Measurements from ENCODE around the gene RIOK3. TPM values are rescaled to one million over a fixed set of nuclear protein-coding genes. Genes with fewer than 3 reads are reported as not detected.

The RIOK3 gene
- total RNA-seq, 3 donors from 2014 or later: 61.6 to 80.8 (median 74.3) TPM

DNA sequence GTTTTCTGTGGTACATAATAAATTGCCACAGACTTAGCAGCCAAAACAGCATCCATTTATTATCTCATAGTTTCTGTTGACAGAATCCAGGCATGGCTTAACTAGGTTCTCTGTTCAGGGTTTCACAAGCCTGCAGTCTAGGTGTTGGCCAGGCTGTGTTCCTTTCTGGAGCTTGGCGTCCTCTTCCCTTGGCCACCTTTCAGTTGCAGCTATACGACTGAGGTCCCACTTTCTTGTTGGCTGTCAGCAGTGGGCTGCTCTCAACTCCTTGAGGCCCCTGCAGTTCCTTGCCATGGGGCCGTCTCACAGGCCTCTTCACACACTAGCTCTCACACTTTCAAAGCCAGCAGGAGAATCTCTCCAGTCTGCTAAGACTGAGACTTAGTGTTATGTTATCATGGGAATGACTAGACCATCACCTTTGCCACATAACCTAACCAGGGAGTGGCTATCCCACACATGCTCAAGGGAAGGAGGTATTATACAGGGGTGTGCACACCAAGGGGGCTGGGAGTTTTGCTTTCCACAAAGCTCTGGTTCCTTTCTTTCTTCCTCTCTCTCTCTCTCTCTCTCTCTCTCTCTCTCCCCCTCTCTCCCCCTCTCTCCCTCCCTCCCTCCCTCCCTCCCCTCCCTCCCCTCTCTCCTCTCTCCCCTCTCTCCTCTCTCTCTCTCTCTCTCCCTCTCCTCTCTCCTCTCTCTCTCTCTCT, 15.8 kb downstream of the RIOK3 start:
- H3K27me3 ChIP-seq: no peaks in the 10 kb centered on the region
- H3K4me3 ChIP-seq: no peak overlapping the region
- H3K27ac ChIP-seq: no peak overlapping the region
- no peak for DNase-seq (ENCODE audit: low spot score in 2 of 2)
- H3K9me3 ChIP-seq: no peaks in the 10 kb centered on the region
- no peaks in the 10 kb centered on the region for H3K36me3 ChIP-seq
- intact Hi-C loops (cut with DNase I; ENCODE audit: low total_unique reads): no loop called here
- no peaks in the 10 kb centered on the region for H3K4me1 ChIP-seq
- no peak for TF ChIP-seq POLR2AphosphoS5 (IDR thresholded peaks at IDR 0.05)
- no peak for TF ChIP-seq POLR2A (IDR thresholded peaks at IDR 0.05)
- TF ChIP-seq, protein P1, sequence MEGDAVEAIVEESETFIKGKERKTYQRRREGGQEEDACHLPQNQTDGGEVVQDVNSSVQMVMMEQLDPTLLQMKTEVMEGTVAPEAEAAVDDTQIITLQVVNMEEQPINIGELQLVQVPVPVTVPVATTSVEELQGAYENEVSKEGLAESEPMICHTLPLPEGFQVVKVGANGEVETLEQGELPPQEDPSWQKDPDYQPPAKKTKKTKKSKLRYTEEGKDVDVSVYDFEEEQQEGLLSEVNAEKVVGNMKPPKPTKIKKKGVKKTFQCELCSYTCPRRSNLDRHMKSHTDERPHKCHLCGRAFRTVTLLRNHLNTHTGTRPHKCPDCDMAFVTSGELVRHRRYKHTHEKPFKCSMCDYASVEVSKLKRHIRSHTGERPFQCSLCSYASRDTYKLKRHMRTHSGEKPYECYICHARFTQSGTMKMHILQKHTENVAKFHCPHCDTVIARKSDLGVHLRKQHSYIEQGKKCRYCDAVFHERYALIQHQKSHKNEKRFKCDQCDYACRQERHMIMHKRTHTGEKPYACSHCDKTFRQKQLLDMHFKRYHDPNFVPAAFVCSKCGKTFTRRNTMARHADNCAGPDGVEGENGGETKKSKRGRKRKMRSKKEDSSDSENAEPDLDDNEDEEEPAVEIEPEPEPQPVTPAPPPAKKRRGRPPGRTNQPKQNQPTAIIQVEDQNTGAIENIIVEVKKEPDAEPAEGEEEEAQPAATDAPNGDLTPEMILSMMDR (IDR thresholded peaks at IDR 0.05): no peak

DNA sequence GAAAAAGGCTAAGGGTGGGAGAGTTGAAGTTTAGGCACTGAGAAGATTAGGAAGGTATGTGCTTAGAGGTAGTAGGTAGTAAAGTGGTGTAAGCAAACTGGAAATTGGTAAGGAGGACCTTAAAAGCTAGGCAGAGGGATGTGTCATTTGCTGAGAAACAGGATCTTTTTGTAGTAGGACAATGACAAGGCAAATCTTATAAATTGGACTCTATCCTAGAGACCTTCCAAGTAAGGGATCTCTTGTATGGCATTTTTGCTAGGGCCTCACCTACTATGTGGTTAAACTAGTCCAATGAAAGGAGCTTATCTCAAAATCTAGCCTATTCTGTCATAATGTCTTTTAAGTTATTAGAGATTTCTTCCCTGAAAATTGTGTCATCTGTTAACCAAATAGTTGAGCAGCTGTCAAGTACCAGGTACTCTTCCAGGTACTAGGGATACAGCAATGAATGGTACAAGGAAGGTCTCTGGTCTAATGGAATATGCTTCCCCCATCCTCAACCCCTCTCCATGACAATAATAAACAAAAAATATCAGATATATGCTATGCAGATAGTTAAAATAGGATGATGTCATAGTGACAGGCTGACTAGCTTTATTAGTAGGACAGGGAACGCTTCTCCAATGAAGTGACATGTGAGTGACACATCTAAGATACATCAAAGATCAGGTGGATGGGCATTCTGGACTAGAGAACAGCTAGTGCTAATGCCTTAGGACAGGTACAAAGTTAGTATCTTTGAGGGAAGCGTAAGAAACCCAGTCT, 17.7 kb downstream of the RIOK3 start:
- H3K36me3 ChIP-seq: no peaks in the 10 kb centered on the region
- intact Hi-C loops (cut with DNase I; ENCODE audit: low total_unique reads): no loop called here
- no peaks in the 10 kb centered on the region for H3K27me3 ChIP-seq
- TF ChIP-seq, protein P1 (IDR thresholded peaks at IDR 0.05): no peak
- TF ChIP-seq POLR2A (IDR thresholded peaks at IDR 0.05): no peak
- TF ChIP-seq POLR2AphosphoS5 (IDR thresholded peaks at IDR 0.05): no peak
- H3K4me3 ChIP-seq: no peak overlapping the region
- no peak for DNase-seq (ENCODE audit: low spot score in 2 of 2)
- H3K27ac ChIP-seq: no peak overlapping the region
- no peaks in the 10 kb centered on the region for H3K9me3 ChIP-seq
- no peaks in the 10 kb centered on the region for H3K4me1 ChIP-seq

DNA sequence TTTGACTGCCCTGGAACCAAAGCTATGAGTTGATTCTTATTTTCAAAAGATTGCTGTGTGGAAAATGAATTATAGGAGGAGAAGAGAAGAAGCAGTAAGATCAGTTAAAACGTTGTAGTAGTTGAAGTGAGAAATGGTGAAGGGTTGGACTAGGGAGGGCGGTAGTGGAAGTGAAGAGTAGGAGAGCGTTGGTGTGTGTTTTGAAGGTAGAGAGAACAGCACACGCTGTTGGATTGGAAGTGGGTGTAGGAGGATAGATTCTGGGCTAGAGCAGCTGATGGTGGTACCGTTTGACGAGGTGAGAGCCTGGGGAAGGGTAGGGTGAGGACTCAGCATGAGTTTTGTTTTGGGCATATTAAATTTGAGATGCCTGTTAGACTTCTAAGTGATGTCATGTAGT, 18.4 kb downstream of the RIOK3 start:
- Histone ChIP-seq H3K4me1 (no peaks in the 10 kb centered on the region), H3K27me3 (no peaks in the 10 kb centered on the region), H3K4me3 (no peak overlapping the region), H3K27ac (no peak overlapping the region), H3K36me3 (no peaks in the 10 kb centered on the region), H3K9me3 (no peaks in the 10 kb centered on the region)
- DNase-seq (ENCODE audit: low spot score in 2 of 2): no peak
- TF ChIP-seq POLR2AphosphoS5 (IDR thresholded peaks at IDR 0.05): no peak
- intact Hi-C loops (cut with DNase I; ENCODE audit: low total_unique reads): no loop called here

DNA sequence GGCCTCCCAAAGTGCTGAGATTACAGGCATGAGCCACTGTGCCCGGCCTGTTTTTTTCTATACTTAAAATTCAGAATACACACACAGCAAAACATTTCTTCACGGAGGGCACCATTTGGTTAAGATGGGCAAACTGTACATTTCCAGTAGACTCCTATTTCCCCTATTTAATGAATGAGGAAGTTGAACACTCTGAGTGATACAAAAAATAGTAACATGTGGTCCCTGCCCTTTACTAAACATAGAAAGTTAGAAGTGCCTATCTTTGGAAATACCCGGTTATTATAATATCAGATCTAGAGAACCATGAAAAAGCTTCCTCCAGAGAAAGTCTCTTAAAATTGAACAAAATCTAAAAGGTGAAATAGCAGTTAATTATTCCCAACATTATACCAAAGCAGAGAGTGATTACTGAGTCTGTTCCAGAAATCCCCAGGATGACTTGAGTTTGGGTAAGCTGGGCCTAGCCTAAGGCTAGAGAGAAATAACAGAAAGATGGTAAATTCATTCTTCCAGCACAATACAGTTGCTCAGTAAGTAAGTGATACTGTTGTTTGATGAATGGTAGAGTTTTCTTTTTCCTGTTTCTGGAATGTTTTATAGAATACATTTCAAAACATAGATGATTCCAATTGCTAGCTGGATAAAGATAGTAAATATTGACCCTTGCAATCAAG, 26.9 kb downstream of the RIOK3 start:
- TF ChIP-seq, protein P1 (IDR thresholded peaks at IDR 0.05): no peak
- no peak for TF ChIP-seq POLR2AphosphoS5 (IDR thresholded peaks at IDR 0.05)
- Histone ChIP-seq H3K4me3 (no peak overlapping the region), H3K36me3 (peaks cover 4% of the 10 kb centered on the region), H3K9me3 (no peaks in the 10 kb centered on the region), H3K27me3 (no peaks in the 10 kb centered on the region), H3K4me1 (no peaks in the 10 kb centered on the region), H3K27ac (no peak overlapping the region)
- intact Hi-C loops (cut with DNase I; ENCODE audit: low total_unique reads): no loop called here
- DNase-seq (ENCODE audit: low spot score in 2 of 2): no peak

DNA sequence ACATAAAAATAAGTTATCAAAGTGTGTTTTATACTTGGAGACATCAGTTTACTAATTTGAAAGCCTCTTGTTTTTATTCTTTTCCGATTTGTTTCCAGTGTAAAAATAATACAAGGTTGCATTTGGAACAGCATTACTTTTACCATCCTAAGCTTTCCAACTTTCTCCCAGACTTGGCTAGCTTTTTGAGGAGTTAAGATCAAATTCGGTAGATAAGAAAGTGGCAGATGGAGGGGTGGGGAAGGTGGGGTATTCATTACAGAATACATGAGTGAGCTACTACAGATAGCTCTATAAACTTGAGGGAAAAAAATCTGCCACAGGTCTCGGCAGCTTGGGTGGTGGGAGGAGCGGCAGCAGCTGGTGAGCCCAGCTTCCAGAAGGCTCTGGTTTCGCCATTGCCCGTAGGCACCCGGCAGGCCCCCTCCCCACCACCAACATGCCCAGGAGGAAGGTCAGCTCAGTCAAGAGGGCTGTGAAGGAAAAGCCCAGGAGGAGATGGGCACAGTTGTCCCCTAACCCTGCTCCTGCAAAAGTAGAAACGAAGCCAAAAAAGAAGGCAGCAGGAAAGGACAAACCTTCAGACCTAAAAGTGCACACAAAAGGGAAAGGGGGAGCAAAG, 31.6 kb downstream of the RIOK3 start:
- no peak overlapping the region for H3K4me3 ChIP-seq
- H3K4me1 ChIP-seq: no peaks in the 10 kb centered on the region
- DNase-seq (ENCODE audit: low spot score in 2 of 2): no peak
- H3K9me3 ChIP-seq: no peaks in the 10 kb centered on the region
- H3K27ac ChIP-seq: no peak overlapping the region
- H3K36me3 ChIP-seq: no peaks in the 10 kb centered on the region
- H3K27me3 ChIP-seq: no peaks in the 10 kb centered on the region
- intact Hi-C loops (cut with DNase I; ENCODE audit: low total_unique reads): no loop called here
- TF ChIP-seq POLR2A (IDR thresholded peaks at IDR 0.05) (no peak), POLR2AphosphoS5 (IDR thresholded peaks at IDR 0.05) (no peak)
- TF ChIP-seq, protein P1 (IDR thresholded peaks at IDR 0.05): no peak
